ENCODE measurements around the gene YTHDF1.
"Not testable (repeated sequence)": the region's sequence is repeated elsewhere in the genome, so short reads cannot be mapped to it uniquely, and the experiment has no call there.

The YTHDF1 gene

DNA sequence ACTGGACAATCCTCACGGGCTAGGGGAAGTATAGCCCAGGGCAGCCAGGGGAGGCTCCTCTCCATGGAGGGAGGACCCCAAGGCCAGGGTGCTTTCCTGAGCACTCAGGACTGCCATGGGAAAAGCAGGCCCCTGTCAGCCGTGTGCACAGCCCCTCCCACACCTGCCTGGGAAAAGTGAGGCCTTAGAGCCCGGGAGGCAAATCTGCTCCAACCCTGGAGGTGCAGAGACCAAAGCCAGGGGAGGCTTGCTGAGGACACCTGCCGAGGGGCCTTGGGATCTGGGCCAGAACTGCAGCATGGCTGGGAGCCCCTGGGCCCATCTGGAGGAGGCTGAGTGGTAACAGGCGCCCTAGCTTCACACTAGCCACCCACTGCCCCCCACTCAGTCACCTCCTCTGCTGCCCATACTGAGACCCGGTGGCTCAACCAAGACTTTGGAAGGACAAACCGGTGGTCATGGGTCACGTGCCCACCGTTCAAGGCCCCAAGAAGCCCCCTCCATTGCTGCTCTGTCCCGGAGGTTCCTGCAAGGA is 55.2 kb downstream of the YTHDF1 start:
- FAIRE-seq (no peak), DNase-seq (ENCODE audit: insufficient read length, low spot score) (no peak)

DNA sequence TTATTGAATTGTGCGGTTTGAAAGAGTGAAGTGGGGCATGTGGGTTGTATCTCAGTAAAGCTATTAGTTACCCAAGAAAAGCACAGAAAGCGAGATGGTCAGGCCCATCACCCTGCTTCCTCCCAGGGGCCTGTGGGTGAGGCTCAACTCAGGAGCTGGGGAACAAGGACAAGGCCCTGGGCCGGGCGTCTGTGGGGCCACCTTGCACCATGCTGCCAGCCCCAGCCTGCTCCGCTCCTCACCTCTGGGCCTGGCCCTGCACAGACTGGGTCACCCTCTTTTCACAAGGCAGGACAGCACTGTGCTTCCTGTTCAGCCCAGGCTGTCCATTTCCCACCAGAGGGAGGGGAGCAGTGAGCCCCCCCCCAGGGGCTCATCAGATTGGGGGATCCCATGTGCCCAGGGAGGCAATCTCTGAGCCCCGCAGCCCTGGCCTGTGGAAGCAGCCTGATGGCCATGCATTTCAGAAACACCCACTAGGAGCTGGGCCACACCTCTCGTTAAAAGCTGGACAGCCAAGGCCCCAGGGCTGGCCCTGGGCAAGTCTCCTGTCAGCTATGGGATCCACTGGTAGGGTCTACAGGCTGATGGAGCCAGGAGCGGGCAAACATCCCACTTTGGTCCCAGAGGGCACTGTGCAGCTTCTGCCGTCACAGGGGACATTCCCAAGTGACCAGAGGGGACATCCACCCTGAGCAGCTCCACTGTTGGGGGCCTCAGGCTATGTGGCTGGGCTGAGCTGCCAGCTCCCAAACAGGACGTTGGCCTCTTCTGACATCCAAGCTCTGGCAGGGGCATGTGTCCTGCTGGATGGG is 55.9 kb downstream of the YTHDF1 start:
- DNase-seq (ENCODE audit: insufficient read length, low spot score) (no peak), FAIRE-seq (no peak)

DNA sequence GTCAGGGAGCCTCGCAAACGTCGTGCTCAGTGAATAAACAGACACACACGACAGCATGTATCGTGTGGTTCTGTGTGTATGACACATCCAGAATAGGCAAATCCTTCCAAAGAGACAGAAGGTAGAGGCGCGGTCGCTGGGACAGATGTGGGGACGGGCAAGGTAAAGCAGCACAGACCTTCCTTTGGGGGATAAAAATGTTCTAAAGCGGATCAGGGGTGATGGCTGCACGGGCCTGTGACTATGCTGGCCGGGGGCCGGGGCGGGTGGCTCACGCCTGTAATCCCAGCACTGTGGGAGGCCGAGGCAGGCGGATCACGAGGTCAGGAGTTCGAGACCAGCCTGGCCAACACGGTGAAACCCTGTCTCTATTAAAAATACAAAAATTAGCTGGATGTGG is 56.7 kb downstream of the YTHDF1 start:
- DNase-seq (ENCODE audit: insufficient read length, low spot score) = not testable (repeated sequence)
- FAIRE-seq = peak; percentile 23

DNA sequence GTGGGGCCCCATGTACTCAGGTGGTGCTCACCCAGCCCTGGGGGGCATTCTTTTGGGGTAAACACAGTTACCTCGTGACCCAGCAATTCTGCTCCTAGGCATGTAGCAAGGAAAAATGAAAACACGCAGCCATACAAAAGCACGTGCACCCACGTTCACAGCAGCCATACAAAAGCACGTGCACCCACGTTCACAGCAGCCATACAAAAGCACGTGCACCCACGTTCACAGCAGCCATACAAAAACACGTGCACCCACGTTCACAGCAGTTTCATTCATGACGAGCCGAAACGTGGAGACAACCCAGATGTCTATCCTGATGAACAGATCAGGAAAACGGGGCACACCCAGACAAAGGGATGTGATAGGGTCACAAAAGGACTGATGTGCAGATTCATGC is 57.1 kb downstream of the YTHDF1 start:
- DNase-seq (ENCODE audit: insufficient read length, low spot score) = no peak
- FAIRE-seq = no peak

DNA sequence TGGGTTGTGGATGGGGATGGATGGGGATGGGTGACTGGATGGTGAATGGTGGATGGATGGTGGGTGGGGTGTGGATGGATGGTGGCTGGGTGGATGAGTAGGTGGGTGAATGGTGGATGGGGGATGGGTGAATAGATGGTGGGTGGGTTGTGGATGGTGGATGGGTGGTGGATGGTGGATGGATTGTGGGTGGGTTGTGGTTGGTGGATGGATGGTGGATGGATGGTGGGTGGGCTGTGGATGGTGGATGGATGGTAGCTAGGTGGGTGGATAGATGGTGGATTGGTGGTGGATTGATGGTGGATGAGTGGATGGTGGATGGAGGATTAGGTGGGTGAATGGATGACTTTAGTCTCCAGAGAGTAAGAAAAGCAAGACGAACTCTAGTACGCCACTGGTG is 57.6 kb downstream of the YTHDF1 start:
- DNase-seq (ENCODE audit: insufficient read length, low spot score) (no peak), FAIRE-seq (peak; percentile 95)

DNA sequence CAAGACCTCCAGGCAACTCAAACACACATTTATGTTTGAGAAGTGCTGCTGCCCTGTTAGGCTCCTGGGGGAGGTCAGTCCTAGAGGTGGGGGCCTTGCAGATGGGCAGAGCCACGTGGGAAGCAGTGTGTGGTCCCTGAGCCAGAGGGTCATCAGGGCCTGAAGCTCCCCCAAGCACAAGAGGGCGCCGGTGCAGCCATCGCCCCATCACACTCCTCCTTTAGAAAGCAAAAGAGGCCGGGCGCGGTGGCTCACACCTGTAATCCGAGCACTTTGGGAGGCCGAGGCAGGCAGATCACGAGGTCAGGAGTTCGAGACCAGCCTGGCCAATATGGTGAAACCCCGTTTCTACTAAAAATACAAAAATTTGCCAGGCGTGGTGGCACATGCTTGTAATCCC is 58.5 kb downstream of the YTHDF1 start:
- not testable (repeated sequence) for DNase-seq (ENCODE audit: insufficient read length, low spot score); FAIRE-seq

DNA sequence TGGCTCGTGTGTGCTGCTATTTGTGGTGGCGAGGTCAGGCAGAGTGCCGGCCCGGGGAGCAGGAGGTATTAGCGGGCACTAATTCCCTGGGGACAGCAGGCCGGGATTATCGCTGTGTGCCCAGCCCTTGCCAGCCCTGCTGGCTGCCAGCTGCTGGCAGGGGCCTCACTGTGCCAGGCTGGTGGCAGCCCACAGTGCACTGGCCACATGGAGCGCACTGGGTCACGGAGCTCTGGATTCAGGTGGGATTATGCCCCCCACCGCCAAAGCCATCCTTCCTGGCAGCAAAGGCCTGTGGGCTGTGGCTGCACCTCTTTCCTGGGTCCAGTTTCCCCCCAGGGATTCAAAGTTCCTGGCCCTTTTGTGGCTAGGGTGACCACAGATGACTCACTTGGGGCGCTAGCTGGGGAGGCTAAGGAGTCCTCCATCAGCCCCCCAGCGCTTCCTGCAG is 59.7 kb downstream of the YTHDF1 start:
- DNase-seq (ENCODE audit: insufficient read length, low spot score) (no peak), FAIRE-seq (no peak)

DNA sequence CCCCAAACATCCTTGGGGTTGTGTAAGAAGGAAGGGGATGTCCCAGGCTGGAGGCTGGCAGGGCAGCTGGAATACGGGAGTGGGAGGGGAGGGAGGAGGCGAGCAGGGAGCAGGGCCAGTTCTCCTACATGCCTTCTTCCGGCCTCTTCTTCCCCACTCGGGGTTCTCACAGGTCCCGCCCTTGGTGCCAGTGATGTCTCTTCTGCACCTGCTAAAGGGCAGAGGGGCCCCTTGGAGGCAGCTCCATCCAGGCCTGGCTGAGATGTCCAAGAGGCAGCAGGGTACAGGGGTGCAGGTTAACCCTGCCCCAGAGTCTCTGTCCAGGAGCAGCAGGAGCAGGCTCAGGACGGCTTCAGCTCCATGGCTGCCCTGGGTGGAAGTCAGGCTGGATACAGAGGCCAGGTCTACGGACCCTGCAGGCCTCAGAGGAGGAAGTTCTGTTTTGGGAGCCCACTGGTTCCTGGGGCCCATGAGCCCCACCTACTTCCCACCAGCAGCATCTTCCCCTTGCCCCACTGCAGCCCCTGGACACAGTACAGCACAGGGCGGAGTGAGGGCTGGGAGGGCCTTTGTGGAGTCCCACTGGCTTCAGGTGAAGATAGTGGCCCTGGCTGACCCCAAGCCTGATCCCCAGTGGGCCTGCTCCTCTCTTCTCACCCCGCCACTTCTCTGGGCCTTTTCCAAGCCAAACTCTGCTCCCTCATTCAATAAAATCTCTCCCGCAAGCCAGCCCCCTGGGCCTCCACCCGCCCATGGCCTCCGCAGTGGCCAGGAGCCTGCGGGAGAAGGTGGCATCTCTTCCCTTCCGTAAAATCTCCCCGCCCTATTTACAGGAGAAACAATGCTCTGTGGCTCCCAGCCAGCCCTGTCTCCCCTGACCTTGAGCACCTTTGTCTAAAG is 60.4 kb downstream of the YTHDF1 start:
- DNase-seq (ENCODE audit: insufficient read length, low spot score) (no peak), FAIRE-seq (no peak)

DNA sequence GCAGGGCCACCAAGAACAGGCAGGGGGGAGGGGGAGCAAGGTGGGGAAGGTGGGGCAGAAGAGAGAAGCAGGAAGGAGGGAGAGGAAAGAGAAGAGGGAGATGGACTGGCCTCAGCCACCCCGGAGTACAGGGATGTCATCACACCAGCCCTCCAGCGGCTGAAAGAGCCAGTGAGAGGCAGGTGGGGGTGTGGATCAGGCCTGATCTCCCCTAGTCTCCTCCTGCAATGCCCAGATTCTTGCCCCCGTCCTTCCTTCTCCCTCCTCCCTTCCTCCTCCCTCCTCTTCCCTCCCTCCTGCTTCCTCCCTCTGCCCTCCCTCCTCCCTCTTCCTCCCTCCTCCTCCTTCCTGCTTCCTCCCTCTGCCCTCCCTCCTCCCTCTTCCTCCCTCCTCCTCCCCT is 61.5 kb downstream of the YTHDF1 start:
- FAIRE-seq (no peak), DNase-seq (ENCODE audit: insufficient read length, low spot score) (no peak)

DNA sequence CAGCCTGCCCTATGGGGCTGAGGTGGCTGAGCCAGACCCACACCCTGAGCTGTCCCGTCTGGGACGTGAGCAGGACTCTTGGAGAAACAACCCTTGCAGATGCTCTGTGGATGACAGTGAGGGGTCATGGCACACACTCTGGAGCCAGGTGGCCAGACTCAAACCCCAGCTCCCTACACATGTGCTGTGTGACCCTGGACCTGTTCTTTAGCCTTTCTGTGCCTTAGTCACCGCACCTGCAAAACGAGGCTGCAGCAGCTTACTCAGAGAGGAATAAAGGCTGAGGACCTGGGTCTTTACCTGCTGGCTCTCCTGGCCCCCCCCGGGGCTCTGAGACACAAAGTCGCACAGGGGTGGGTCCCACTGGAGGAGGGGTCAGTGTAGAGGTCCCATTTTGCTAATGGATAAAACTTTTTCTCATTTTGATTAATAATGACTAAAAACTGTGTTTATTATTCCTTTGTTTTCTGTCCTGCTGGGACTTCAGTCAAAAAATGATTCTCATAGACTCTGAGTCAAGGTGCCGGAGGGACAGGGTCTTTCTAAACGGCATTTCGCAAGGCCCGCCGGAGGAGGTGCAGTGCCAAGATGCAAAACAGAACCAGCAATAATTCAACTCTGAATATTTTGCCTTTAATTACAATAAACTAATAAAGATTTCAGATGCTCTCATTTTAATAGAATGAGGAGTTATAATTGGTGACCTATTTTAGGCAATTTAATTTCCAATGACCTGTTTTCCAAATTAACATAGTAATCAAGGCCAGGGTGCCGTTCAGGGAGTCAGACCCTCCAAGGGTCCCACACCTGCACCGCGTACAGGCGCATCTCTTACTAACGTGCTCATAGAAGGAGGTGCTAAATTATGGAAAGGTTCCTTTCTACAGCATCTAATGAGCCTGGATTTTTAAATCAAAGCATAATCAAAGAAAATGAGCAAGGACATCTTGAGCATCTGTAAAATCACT is 62.4 kb downstream of the YTHDF1 start:
- DNase-seq (ENCODE audit: insufficient read length, low spot score) = no peak

DNA sequence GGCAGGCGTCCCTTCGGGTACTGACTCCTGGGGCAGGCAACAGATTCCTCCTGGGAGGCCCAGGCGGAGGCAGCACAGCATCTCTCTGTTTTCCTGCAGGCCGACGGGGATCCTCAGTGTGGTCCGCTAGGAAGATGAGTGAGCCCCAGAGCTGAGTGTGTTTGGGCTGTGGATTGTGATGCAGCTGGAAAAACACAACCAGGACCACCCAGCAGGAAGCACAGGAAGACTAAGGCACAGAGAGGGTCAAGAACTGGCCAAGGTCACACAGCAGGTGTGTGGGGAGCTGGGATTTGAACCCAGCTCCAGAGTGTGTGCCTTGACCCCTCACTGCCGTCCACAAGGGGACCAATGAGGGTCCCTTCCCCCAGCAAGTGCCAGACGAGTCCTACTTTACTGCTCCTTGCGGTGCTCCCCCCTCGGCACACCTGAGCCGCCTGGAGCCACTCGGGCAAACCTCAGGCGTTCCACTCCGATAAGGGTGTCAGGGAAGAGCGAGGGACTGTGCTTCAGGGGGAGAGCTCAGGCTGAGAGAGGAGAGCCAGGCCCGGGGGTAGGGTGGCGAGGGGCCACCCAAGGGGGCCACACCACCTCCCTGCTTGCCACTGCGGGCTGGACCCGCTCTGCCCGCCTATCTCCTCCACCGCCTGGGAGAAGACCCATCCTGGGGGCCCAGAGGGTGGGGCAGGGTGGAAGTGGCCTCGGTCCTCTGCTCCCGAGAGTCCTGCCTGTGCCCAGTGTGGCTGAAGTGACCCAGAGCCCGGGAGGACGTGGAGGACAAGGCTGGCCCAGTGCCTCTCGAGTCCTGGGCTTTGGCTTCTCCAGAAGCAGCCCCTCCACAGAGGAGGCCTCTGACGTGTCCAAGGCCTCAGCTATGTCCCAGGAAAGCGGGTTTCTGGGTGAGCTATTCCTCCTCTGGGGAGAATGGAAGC is 63.3 kb downstream of the YTHDF1 start:
- FAIRE-seq (no peak), DNase-seq (ENCODE audit: insufficient read length, low spot score) (no peak)

More for the DNA sequence above, 62.4 kb downstream of the YTHDF1 start:
- no peak for FAIRE-seq

DNA sequence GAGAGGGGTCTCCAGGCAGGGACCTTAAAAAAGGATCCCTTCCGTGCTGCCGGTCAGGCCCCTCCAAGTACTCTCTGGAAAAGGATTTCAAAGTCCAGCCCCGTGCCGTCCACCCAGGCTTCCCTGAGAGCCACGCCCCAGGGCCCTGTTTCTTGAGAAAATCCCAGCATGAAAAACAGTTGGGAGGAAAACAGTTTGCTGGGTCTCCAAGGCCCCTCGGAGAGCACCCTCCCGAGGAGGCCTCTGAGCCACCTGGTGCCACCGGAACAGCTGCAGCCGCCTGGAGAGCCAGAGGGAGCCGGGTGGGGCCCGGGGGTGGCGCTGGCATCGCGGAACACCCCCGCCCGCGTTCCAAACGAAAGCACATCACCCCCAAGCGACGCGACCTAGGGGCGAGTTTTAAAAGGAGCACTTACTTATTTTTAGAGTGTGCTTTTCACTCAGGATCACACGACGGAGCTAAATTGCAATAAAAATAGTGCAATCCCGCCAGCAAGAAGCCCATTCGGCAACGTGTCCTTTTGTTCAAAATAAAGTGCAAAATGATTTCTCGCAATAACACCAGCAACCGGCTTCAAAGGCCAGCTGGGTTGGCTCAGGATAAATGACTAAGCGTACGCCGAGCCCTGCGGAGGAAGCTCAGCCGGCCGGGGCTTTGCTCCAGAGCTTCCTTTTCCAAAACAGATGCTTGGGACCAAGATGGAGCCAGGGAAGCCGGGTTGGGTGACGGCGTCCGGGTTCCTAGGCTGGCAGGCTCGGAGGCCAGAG is 64.2 kb downstream of the YTHDF1 start:
- DNase-seq (ENCODE audit: insufficient read length, low spot score) (no peak), FAIRE-seq (no peak)

DNA sequence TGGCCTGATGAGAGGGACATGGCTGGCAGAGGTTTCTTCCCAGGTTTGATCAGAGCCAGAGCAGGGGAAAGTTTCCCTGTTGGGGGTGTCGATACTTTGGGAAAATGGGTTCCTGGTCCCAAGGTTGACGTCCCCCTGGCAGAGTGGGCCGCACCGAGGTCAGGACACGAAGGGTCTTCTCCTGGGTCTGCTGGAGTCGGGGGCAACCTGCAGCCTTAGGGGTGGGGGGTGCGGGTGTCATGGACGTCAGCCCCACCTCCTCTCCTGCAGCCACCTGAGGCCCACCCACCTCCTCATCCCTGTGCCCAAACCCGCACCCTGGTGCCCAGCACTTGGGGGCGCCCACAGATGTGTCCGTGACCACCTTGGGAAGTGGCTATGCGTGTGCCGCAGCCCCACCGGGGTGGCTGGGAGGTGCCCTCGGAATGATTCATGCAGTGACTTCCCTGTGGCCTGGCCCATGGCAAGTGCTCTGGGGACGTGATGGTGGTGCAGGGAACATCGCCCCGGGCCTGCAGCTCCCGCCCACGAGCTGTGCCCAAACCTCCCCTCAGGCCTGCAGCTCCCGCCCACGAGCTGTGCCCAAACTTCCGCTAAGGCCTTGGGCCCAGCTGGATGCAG is 64.9 kb downstream of the YTHDF1 start:
- no peak for DNase-seq (ENCODE audit: insufficient read length, low spot score)
- peak; percentile 13 for FAIRE-seq

DNA sequence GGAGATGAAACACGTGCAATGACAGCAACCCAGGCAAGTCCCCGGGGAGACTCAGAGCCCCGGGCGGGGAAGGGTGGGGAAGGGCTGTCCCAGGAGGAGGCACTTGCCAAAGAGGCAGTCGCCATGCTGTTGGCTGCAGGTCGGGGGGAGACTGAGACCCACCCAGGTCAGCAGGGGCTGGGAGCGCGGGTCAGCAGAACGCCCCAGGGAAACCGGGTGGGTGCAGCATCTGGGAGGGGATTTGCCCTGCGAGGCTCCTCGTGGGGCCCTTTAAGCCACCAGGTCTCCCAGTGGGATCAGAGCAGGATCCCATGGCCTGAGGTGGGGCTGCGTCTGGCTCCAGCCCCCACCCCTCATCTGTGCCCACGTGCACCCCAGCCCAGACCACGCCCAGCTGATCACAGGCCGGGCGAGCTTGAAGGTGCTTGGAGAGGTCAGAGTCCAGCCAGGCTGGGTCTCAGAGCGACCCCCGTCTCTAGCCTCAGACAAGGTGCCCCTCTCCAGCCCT is 65.5 kb downstream of the YTHDF1 start:
- FAIRE-seq (no peak), DNase-seq (ENCODE audit: insufficient read length, low spot score) (no peak)

DNA sequence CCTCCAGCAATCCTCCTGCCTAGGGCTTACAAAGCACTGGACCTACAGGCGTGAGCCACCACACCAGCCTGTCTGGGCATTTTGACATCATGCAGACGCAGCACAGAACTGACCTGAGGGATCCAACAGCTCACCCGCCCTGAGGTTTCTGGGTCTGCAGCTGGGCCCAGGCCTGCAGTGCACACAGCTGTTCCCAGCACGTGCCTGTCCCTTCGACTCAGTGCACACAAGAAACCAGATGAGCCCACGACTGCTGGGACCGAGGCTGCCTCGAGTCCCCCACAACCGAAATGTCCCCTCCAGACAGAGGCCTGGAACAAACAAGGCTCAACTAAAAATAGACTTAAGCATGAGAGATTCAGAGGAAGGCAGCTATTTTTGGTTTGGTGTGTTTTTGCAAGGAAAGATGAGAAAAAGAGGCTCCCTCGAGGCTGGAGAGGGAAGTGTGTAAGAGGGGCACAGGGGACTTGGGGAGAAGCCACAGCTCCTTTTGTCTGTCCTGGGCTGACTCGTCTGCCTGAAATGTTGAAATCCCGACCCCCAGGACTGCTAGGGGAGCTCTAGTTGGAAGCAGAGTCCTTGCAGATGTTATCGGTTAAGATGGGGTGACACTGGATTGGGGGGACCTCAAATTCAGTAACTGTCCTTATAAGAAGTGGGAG is 66.3 kb downstream of the YTHDF1 start:
- no peak for DNase-seq (ENCODE audit: insufficient read length, low spot score)

DNA sequence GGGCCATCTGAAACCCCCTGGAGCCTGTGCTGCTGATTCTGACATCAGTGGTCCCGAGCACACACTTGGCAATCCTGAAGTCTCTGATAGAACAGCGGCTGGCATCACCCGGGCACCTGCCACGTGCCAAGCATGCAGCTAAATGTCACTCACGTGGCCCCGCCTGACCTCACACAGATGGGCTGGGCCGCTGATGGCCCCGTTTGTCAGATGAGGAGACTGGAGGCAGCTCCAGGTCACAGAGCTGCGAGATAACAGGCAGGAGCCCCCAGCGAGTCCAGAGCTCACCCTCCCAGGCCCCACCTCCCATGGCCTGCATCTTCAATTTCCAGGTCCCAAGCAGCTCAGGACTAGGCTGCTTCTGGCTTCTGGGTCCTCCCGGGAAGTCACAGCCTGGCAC is 67.2 kb downstream of the YTHDF1 start:
- FAIRE-seq = peak; percentile 4
- DNase-seq (ENCODE audit: insufficient read length, low spot score) = no peak

More for the DNA sequence above, 66.3 kb downstream of the YTHDF1 start:
- no peak for FAIRE-seq

DNA sequence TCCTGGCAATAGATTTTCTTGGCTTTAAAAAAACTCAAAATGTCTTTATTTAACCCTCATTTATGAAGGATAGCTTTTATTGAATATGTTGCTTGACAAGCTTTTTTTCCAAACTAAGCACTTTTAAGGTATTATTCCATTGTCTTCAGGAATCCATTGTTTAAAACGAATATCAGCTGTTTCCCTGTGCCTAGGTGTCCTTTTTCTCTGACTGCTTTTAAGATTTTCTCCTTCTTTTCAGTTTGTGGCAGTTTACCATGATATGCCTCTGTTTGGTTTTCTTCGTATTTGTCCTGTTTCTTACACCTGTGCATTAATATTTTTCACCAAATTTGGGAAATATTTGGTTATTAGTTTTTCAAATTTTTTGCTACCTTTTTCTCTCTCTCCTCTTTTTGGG is 68.4 kb downstream of the YTHDF1 start:
- no peak for FAIRE-seq

More for the DNA sequence above, 68.4 kb downstream of the YTHDF1 start:
- DNase-seq (ENCODE audit: insufficient read length, low spot score) = no peak
